GM12892 (cell line): ENCODE results near the gene PEX26.

ENCODE experiments used
- POLR2A ChIP-seq: IDR thresholded peaks from 2 replicates; pipeline ENCODE4 v1.6.1; 2011; ENCODE audit warnings: low read depth, low read length, control low read depth
- POLR2AphosphoS5 ChIP-seq: IDR thresholded peaks from 2 replicates; pipeline ENCODE4 v1.6.1; 2011; ENCODE audit warnings: low read depth, low read length, control low read depth
- TAF1 ChIP-seq: IDR thresholded peaks from 2 replicates; pipeline ENCODE4 v1.6.1; 2011; ENCODE audit warnings: low read depth, mild to moderate bottlenecking, control low read depth, low read length, borderline replicate concordance

DNA sequence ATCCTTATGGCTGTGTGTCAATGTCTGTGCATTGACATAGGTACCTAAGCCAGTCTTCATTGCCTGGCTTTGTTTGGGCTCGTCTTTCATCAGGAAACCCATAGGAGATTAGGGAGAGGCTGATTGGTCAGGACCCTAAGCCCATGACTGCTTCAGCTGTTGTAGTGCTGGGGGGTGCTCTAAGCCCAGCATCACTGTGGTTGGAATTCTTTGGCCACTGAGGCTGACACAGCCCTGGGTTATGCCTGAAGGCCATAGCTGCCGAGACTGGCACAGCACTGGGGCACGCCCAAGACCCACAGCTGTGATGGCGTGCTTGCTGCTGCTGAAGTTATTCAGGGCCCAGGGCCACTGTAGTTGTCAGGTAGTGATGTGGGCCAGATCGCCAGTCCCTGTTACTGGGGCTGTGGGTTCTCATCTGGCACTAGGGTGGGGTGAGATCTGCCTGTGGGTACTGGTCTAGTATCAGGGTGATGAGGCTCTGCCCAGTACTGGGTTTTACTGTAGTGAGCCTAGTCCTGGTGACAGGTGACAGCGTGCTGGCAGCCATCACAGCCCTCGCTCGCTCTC lies 77.1 kb downstream of the PEX26 start:
- no peak for TF ChIP-seq POLR2AphosphoS5
- no peak for TF ChIP-seq POLR2A
- TF ChIP-seq TAF1: no peak
